ENCODE data around the gene E2F4.

DNA sequence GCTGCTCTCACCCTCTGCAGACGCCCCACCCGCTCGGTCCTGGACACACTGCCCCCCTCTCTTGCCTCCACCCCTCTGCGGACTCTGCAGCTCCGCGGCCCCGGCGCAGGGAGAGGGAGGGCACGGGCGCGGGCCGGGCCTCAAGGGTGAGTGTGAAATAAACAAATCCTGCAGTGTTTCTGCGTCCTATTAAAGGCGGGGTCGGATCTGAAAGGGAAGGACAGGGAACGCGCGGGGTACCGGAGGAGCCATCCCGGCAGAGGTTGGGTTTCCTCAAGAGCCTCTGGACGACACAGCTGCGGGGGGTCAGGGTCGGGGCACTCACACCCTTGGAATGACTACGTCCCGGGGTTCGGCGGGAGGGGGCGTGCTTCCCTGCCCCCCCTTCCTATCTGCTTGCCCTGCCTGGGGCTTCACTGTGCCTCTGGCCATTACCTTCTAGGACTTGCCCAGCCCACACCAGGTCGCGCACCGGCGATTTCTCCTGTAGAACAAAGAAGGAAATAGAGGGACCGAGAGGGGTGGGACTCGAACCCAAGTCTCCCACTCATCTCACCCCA, 27.9 kb upstream of the E2F4 start:
- TF ChIP-seq, protein P1, sequence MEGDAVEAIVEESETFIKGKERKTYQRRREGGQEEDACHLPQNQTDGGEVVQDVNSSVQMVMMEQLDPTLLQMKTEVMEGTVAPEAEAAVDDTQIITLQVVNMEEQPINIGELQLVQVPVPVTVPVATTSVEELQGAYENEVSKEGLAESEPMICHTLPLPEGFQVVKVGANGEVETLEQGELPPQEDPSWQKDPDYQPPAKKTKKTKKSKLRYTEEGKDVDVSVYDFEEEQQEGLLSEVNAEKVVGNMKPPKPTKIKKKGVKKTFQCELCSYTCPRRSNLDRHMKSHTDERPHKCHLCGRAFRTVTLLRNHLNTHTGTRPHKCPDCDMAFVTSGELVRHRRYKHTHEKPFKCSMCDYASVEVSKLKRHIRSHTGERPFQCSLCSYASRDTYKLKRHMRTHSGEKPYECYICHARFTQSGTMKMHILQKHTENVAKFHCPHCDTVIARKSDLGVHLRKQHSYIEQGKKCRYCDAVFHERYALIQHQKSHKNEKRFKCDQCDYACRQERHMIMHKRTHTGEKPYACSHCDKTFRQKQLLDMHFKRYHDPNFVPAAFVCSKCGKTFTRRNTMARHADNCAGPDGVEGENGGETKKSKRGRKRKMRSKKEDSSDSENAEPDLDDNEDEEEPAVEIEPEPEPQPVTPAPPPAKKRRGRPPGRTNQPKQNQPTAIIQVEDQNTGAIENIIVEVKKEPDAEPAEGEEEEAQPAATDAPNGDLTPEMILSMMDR (IDR thresholded peaks at IDR 0.05) = no peak
- TF ChIP-seq POLR2AphosphoS5 (IDR thresholded peaks at IDR 0.05) = no peak
- TF ChIP-seq POLR2A (IDR thresholded peaks at IDR 0.05) = no peak
- TF ChIP-seq EP300 (IDR thresholded peaks at IDR 0.05) = no peak

Data from stomach (tissue), 4 donors.